H1 (cell line): ENCODE results near the gene LHX2. TPM values are rescaled to one million over a fixed set of nuclear protein-coding genes. Genes with fewer than 3 reads are reported as not detected.

Experiments used
- CTCF ChIA-PET: fragments of 300-600 bp; sonication (Branson Sonifier 250); formaldehyde crosslinking; loops from one replicate; lab custom pipeline; 2021; ENCODE audit not compliant: partially characterized antibody; lab: Charles Lee
- POLR2A ChIA-PET: fragments of 300-600 bp; sonication (Branson Sonifier 250); formaldehyde crosslinking; loops from one replicate; lab custom pipeline; 2021; ENCODE audit warnings: inconsistent platforms; ENCODE audit not compliant: partially characterized antibody; lab: Charles Lee
- DNase-seq, 2 experiments: peaks; one replicate each; pipeline versions ENCODE4 v3.0.0 to v3.0.0-alpha.2; 2010 to 2022; ENCODE audit warnings: low spot score in 2 of 2, low read depth in 1 of 2, mixed read lengths in 1 of 2
- FAIRE-seq: peaks from 2 replicates; lab custom pipeline; 2011; peaks lifted over from hg19 to GRCh38; lab: Jason Lieb, UNC
- H2AFZ ChIP-seq: 2 replicates; pipeline ENCODE4 v1.8.1; 2012; ENCODE audit warnings: low read length, inconsistent platforms
- H2AK5ac ChIP-seq: 2 replicates; pipeline ENCODE4 v1.6.1; 2013; ENCODE audit warnings: low read depth, low read length
- H2BK120ac ChIP-seq: replicated peaks from 2 replicates; pipeline ENCODE3; 2013; ENCODE audit warnings: low read depth, low read length, inconsistent platforms
- H2BK12ac ChIP-seq: 2 replicates; pipeline ENCODE4 v1.6.1; 2013; ENCODE audit warnings: low read depth, low read length
- H2BK15ac ChIP-seq: 2 replicates; pipeline ENCODE4 v1.6.1; 2013; ENCODE audit warnings: low read length
- H2BK20ac ChIP-seq: 2 replicates; pipeline ENCODE4 v1.6.1; 2013; ENCODE audit warnings: low read length
- H2BK5ac ChIP-seq: 2 replicates; pipeline ENCODE4 v1.6.1; 2013; ENCODE audit warnings: low read depth, low read length
- H3K14ac ChIP-seq: 2 replicates; pipeline ENCODE4 v1.6.1; 2013; ENCODE audit warnings: inconsistent platforms; ENCODE audit not compliant: insufficient read length
- H3K18ac ChIP-seq: 2 replicates; pipeline ENCODE4 v1.6.1; 2013; ENCODE audit warnings: low read length; ENCODE audit errors: extremely low read depth
- H3K23ac ChIP-seq: 2 replicates; pipeline ENCODE4 v1.6.1; 2013; ENCODE audit warnings: inconsistent platforms; ENCODE audit not compliant: insufficient read length
- H3K23me2 ChIP-seq: 2 replicates; pipeline ENCODE4 v1.6.1; 2013; ENCODE audit warnings: low read depth, low read length
- H3K27ac ChIP-seq: 2 replicates; pipeline ENCODE4 v1.6.1; 2011; ENCODE audit warnings: low read depth, low read length, inconsistent platforms
- H3K27me3 ChIP-seq, 4 experiments: replicated peaks in 1 of 4; 1 replicate in 1 of 4; 2 replicates in 3 of 4; pipeline versions ENCODE4 v1.6.1 to v1.8.1; 2011 to 2013; ENCODE audit warnings: low read length in 3 of 4, mild to moderate bottlenecking in 3 of 4, inconsistent platforms in 2 of 4, mixed read lengths in 2 of 4, moderate library complexity in 1 of 4; ENCODE audit not compliant: control insufficient read depth in 3 of 4, insufficient read depth in 3 of 4; ENCODE audit errors: extremely low read depth in 1 of 4
- H3K36me3 ChIP-seq, 4 experiments: 2 replicates each; pipeline versions ENCODE4 v1.6.1 to v1.8.1; 2011 to 2013; ENCODE audit warnings: mild to moderate bottlenecking in 4 of 4, low read length in 3 of 4, moderate library complexity in 2 of 4, control low read depth in 1 of 4, inconsistent platforms in 1 of 4; ENCODE audit not compliant: insufficient read depth in 4 of 4, control insufficient read depth in 2 of 4
- H3K4ac ChIP-seq: replicated peaks from 2 replicates; pipeline ENCODE3; 2013; ENCODE audit warnings: low read length, low read depth, mixed read lengths, inconsistent platforms; ENCODE audit not compliant: insufficient read length
- H3K4me1 ChIP-seq, 4 experiments: replicated peaks in 1 of 4; 1 replicate in 1 of 4; 2 replicates in 3 of 4; pipeline versions ENCODE4 v1.6.1 to v1.8.1; 2011 to 2013; ENCODE audit warnings: low read length in 3 of 4, inconsistent platforms in 2 of 4, mixed read lengths in 1 of 4; ENCODE audit not compliant: insufficient read depth in 4 of 4, control insufficient read depth in 3 of 4
- H3K4me2 ChIP-seq, 2 experiments: 2 replicates each; pipeline versions ENCODE4 v1.6.1 to v1.8.1; 2011 to 2013; ENCODE audit warnings: low read depth in 2 of 2, low read length in 2 of 2, control low read depth in 1 of 2, inconsistent platforms in 1 of 2, mild to moderate bottlenecking in 1 of 2; ENCODE audit not compliant: insufficient read depth in 1 of 2
- H3K4me3 ChIP-seq, 4 experiments: fragments of 200-600, 300-600 bp in 1 of 4; sonication (generic), shearing (Covaris generic), sonication (Bioruptor Twin) in 1 of 4; 2 replicates each; pipeline versions ENCODE4 v1.5.1 to v1.8.1; 2011 to 2016; ENCODE audit warnings: low read length in 4 of 4, low read depth in 3 of 4, control low read depth in 2 of 4, inconsistent platforms in 2 of 4, mild to moderate bottlenecking in 2 of 4, mixed read lengths in 1 of 4, moderate library complexity in 1 of 4; ENCODE audit not compliant: insufficient read depth in 2 of 4; ENCODE audit errors: extremely low read depth in 1 of 4
- H3K56ac ChIP-seq: replicated peaks from 2 replicates; pipeline ENCODE3; 2013; ENCODE audit warnings: low read depth, mild to moderate bottlenecking, mixed read lengths, low read length, inconsistent platforms; ENCODE audit not compliant: insufficient read length
- H3K79me1 ChIP-seq: 2 replicates; pipeline ENCODE4 v1.6.1; 2013; ENCODE audit warnings: low read depth, low read length, control low read depth
- H3K79me2 ChIP-seq, 2 experiments: 2 replicates each; pipeline versions ENCODE4 v1.6.1 to v1.8.1; 2012 to 2013; ENCODE audit warnings: low read length in 2 of 2, mild to moderate bottlenecking in 2 of 2, inconsistent platforms in 1 of 2; ENCODE audit not compliant: insufficient read depth in 2 of 2, control insufficient read depth in 1 of 2
- H3K9ac ChIP-seq, 4 experiments: replicated peaks in 1 of 4; 1 replicate in 1 of 4; 2 replicates in 3 of 4; pipeline versions ENCODE4 v1.6.1 to v1.8.1; 2011 to 2013; ENCODE audit warnings: low read depth in 3 of 4, low read length in 3 of 4, control low read depth in 2 of 4, mild to moderate bottlenecking in 2 of 4, moderate library complexity in 2 of 4, inconsistent platforms in 1 of 4; ENCODE audit errors: extremely low read depth in 1 of 4
- H3K9me3 ChIP-seq, 2 experiments: 2 replicates each; pipeline versions ENCODE4 v1.6.1 to v1.8.1; 2012 to 2013; ENCODE audit warnings: mild to moderate bottlenecking in 2 of 2, moderate library complexity in 2 of 2, control low read depth in 1 of 2, inconsistent platforms in 1 of 2, low read depth in 1 of 2, low read length in 1 of 2, mixed read lengths in 1 of 2; ENCODE audit not compliant: insufficient read depth in 2 of 2
- H4K20me1 ChIP-seq, 2 experiments: replicated peaks in 1 of 2; 2 replicates each; pipeline versions ENCODE3 to v1.8.1; 2011 to 2013; ENCODE audit warnings: inconsistent platforms in 2 of 2, low read length in 2 of 2, mild to moderate bottlenecking in 1 of 2; ENCODE audit not compliant: insufficient read depth in 2 of 2, control insufficient read depth in 1 of 2
- H4K5ac ChIP-seq: 2 replicates; pipeline ENCODE4 v1.6.1; 2013; ENCODE audit warnings: low read length, low read depth, mixed read lengths, inconsistent platforms; ENCODE audit not compliant: insufficient read length
- H4K8ac ChIP-seq: 2 replicates; pipeline ENCODE4 v1.8.0; 2013; ENCODE audit warnings: mild to moderate bottlenecking, moderate library complexity, low read length, inconsistent platforms; ENCODE audit not compliant: insufficient read depth; ENCODE audit errors: extremely low read depth
- H4K91ac ChIP-seq: replicated peaks from 2 replicates; pipeline ENCODE3; 2013; ENCODE audit warnings: low read length, mixed read lengths, inconsistent platforms; ENCODE audit not compliant: insufficient read length
- CBX8 ChIP-seq: fragments of 300-800, 300-1000 bp; sonication (generic); IDR thresholded peaks from 2 replicates; pipeline ENCODE4 v1.7.1; 2016; ENCODE audit warnings: low read depth, low read length, borderline replicate concordance
- EZH2 ChIP-seq: fragments of 200-600 bp; sonication (generic); IDR thresholded peaks from 2 replicates; pipeline ENCODE4 v1.7.1; 2012; ENCODE audit warnings: low read depth, mild to moderate bottlenecking, moderate library complexity, low read length, inconsistent platforms; ENCODE audit not compliant: severe bottlenecking
- JUND ChIP-seq: IDR thresholded peaks from 2 replicates; pipeline ENCODE4 v1.6.1; 2011; ENCODE audit warnings: mild to moderate bottlenecking, improper control_type of control experiment, low read length
- PHF8 ChIP-seq: fragments of 200-600 bp; sonication (generic); conservative IDR thresholded peaks from 2 replicates; pipeline ENCODE4 v1.7.1; 2012; ENCODE audit warnings: low read depth, mild to moderate bottlenecking, inconsistent platforms, low read length, moderate library complexity
- RAD21 ChIP-seq, 2 experiments: IDR thresholded peaks in 1 of 2; conservative IDR thresholded peaks in 1 of 2; 2 replicates each; pipeline ENCODE4 v1.6.1; 2011; ENCODE audit warnings: low read depth in 2 of 2, low read length in 2 of 2, improper control_type of control experiment in 1 of 2, inconsistent platforms in 1 of 2, mild to moderate bottlenecking in 1 of 2, moderate library complexity in 1 of 2
- RFX5 ChIP-seq: IDR thresholded peaks from 2 replicates; pipeline ENCODE4 v1.6.1; 2011; ENCODE audit warnings: low read depth, low read length, improper control_type of control experiment, borderline replicate concordance
- SIX5 ChIP-seq: IDR thresholded peaks from 2 replicates; pipeline ENCODE4 v1.6.1; 2011; ENCODE audit warnings: mild to moderate bottlenecking, low read depth, low read length
- whole genome bisulfite sequencing, 2 experiments: shearing (Covaris generic) in 1 of 2; methylation state at CpG; one replicate each; pipeline versions ENCODE4 v1.1.6 to v1.1.7; 2013 to 2015; ENCODE audit warnings: low lambda C conversion rate in 2 of 2, mixed read lengths in 2 of 2, inconsistent platforms in 1 of 2, low coverage in 1 of 2, missing lambda C conversion rate in 1 of 2; ENCODE audit not compliant: insufficient replicate concordance in 2 of 2, insufficient coverage in 1 of 2, insufficient read length in 1 of 2; ENCODE audit errors: extremely low coverage in 1 of 2, missing lambda C conversion rate in 1 of 2; 5-methylcytosine and 5-hydroxymethylcytosine counted together
- polyA plus RNA-seq, 7 experiments: library from polyadenylated mRNA; depleted of rRNA in 3 of 7; stranded (reverse) in 5 of 7; unstranded in 2 of 7; fragments of >200 nt in 5 of 7; fragments of 200-250 nt in 2 of 7; gene quantifications; 1 replicate in 5 of 7; 2 replicates in 1 of 7; 4 replicates in 1 of 7; pipeline versions ENCODE4 v1.2.1 to v1.2.3, GENCODE V29; 2011 to 2013; ENCODE audit warnings: missing spikeins in 2 of 7, mixed read lengths in 2 of 7
- total RNA-seq: library from RNA; stranded (reverse); fragmentation: NEBNext Ultra II Directional; extraction: Animal tissue kit (Norgen Biotek cat#: 25700); gene quantifications from 2 replicates; pipeline ENCODE4 v1.2.1, GENCODE V29; 2021
- TF ChIP-seq, protein P1 (sequence below): IDR thresholded peaks from 2 replicates; pipeline ENCODE4 v1.6.1; 2012; ENCODE audit warnings: inconsistent platforms
- TF ChIP-seq, protein P2 (sequence below): IDR thresholded peaks from 2 replicates; pipeline ENCODE4 v1.6.1; 2012; ENCODE audit warnings: inconsistent platforms

The LHX2 gene
- total and polyA plus RNA-seq, 2 of the 8 experiments (the other 6 are each of a cell fraction or from before 2014, with no cell fraction given) = 0.11 to 0.86 TPM

DNA sequence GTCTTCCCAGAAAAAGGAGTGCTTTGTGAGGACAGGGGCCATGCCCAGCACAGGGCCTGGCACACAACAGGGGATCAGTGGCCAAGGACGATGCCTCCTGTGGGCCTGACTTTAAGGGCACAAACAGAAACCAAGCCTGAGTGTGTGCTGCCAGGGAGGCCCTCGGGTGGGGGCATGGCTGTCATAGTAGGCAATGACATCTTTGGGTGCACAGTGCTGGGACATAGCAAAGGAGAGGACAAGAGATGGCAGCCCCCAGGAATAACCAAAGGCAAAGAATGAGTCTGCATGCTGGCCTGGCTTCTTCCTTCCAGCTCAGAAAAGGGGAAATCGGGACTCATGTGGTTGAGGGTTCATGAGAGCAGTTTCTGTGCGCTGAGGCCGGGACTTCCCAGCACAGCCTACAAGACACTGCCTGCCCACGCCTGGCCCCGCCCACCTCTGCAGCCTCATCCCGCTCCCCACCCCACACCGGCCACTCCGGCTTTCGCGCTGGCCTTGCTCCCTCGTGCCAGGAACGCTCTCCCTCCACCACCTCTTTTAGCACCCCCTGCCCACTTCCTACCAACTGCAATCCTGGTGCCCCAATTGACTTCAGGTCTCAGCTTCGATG, 13.8 kb upstream of the LHX2 start:
- H4K5ac ChIP-seq = no peak overlapping the region
- H2BK12ac ChIP-seq = peak overlapping the region; percentile 35; the same call in 1 of the 2 replicates
- H3K36me3 ChIP-seq = no peaks in the 10 kb centered on the region; a peak in 1 of 8 replicates
- DNase-seq = peak in 1 of 2 experiments; percentile 62
- 12% methylated on average over 14 of the region's 15 CpGs; no CpG with 5 or more reads in 1 of the 2 experiments for WGBS, 2 experiments
- no peak overlapping the region for H3K56ac ChIP-seq
- TF ChIP-seq JUND (no peak), PHF8 (no peak), RFX5 (no peak), SIX5 (no peak), EZH2 (peak; percentile 5), CBX8 (no peak), RAD21 (IDR thresholded peaks at IDR 0.05 in 1 of 2, conservative IDR thresholded peaks at IDR 0.05 in 1 of 2; ENCODE audit: low read depth in 2 of 2, low read length in 2 of 2) (no peak)
- TF ChIP-seq, protein P1, sequence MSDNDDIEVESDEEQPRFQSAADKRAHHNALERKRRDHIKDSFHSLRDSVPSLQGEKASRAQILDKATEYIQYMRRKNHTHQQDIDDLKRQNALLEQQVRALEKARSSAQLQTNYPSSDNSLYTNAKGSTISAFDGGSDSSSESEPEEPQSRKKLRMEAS = peak; percentile 17; the same call in 1 of the 2 replicates
- TF ChIP-seq, protein P2, sequence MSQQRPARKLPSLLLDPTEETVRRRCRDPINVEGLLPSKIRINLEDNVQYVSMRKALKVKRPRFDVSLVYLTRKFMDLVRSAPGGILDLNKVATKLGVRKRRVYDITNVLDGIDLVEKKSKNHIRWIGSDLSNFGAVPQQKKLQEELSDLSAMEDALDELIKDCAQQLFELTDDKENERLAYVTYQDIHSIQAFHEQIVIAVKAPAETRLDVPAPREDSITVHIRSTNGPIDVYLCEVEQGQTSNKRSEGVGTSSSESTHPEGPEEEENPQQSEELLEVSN = peak; percentile 60
- TF ChIP-seq, all 59 proteins: peak for 3
- Histone ChIP-seq H2BK120ac (no peak overlapping the region), H2BK5ac (no peak overlapping the region), H3K9ac (no peak overlapping the region), H3K27ac (no peak overlapping the region), H3K9me3 (no peaks in the 10 kb centered on the region), H2AK5ac (no peak overlapping the region), H2BK20ac (no peak overlapping the region), H3K4me1 (peaks cover 7 to 28% (median 10%) of the 10 kb centered on the region in 4 experiments), H3K4me2 (peak overlapping the region; percentile 58 to 75), H2BK15ac (peak overlapping the region; percentile 83; the same call in 1 of the 2 replicates), H4K20me1 (peaks cover 2 to 21% of the 10 kb centered on the region in 2 experiments), H3K23ac (no peak overlapping the region), H4K91ac (no peak overlapping the region), H3K18ac (no peak overlapping the region), H3K79me1 (no peaks in the 10 kb centered on the region), H3K79me2 (no peaks in the 10 kb centered on the region), H3K23me2 (peaks cover 2% of the 10 kb centered on the region; the same call in 1 of the 2 replicates), H4K8ac (no peak overlapping the region), H3K4ac (no peak overlapping the region), H3K14ac (no peak overlapping the region), H2AFZ (no peak overlapping the region), H3K4me3 (peak overlapping the region in 1 of 4 experiments; percentile 55; a peak in 2 of 8 replicates), H3K27me3 (peaks cover 69 to 85% (median 81%) of the 10 kb centered on the region in 4 experiments)
- CTCF ChIA-PET = interaction anchor here (0.5 to 2.6 kb wide), 11 partner anchors 11 to 455 kb away, joined by 3 to 9 read pairs (median 5); no protein-coding TSS in a partner anchor
- POLR2A ChIA-PET = interaction anchor here (0.8 to 1.9 kb wide), 9 partner anchors 10 to 29 kb away, joined by 3 to 11 read pairs (median 3); partner anchors contain the start of gene LHX2
- FAIRE-seq = no peak
